ENCODE results near the gene FRAT2.

FRAT2 gene

DNA sequence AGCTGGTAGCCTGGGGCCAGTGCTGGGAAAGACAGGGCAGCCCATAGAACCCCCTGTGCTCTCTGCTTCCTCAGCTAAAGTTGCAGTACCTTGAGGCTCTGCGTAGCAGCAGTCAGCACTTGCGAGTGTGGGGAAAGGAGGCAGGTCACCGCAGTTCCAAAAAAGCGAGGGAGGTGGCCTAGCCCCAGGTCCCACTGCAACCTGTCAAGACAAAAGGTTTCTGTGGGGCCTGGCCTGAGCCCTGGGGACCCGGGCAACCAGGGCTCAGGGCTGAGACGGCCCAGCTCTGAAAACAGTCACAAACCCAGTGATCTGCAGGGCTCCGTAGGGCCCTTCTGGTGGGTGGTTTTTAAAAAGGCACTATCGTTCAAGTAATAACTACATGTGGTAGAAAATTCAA is 47.1 kb upstream of the FRAT2 start:
- H3K79me2 ChIP-seq (ENCODE audit: control insufficient read depth, low read length): no peaks in the 10 kb centered on the region
- H4K20me1 ChIP-seq (ENCODE audit: control insufficient read depth, insufficient read depth, low read depth, low read length): no peaks in the 10 kb centered on the region
- H3K9me3 ChIP-seq (ENCODE audit: control insufficient read depth, insufficient read depth, low read length): no peaks in the 10 kb centered on the region
- H3K36me3 ChIP-seq (ENCODE audit: control insufficient read depth, low read length): peaks cover 49% of the 10 kb centered on the region
- no peak for TF ChIP-seq EZH2phosphoT487 (IDR thresholded peaks at IDR 0.05; ENCODE audit: borderline replicate concordance, low read length)
- TF ChIP-seq, protein P1, sequence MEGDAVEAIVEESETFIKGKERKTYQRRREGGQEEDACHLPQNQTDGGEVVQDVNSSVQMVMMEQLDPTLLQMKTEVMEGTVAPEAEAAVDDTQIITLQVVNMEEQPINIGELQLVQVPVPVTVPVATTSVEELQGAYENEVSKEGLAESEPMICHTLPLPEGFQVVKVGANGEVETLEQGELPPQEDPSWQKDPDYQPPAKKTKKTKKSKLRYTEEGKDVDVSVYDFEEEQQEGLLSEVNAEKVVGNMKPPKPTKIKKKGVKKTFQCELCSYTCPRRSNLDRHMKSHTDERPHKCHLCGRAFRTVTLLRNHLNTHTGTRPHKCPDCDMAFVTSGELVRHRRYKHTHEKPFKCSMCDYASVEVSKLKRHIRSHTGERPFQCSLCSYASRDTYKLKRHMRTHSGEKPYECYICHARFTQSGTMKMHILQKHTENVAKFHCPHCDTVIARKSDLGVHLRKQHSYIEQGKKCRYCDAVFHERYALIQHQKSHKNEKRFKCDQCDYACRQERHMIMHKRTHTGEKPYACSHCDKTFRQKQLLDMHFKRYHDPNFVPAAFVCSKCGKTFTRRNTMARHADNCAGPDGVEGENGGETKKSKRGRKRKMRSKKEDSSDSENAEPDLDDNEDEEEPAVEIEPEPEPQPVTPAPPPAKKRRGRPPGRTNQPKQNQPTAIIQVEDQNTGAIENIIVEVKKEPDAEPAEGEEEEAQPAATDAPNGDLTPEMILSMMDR (IDR thresholded peaks at IDR 0.05; ENCODE audit: low read depth, low read length, poor library complexity, severe bottlenecking): no peak
- H3K4me2 ChIP-seq (ENCODE audit: low read length): no peak overlapping the region
- H3F3A ChIP-seq (ENCODE audit: control insufficient read depth, insufficient read depth): no peaks in the 10 kb centered on the region
- no peaks in the 10 kb centered on the region for H3K4me1 ChIP-seq (ENCODE audit: control insufficient read depth, low read length)
- H3K4me3 ChIP-seq (ENCODE audit: low read length): no peak overlapping the region
- no peak overlapping the region for H3K27ac ChIP-seq (ENCODE audit: low read depth, low read length)
- no peaks in the 10 kb centered on the region for H3K9me2 ChIP-seq (replicated peaks; ENCODE audit: control insufficient read depth, low read length)
- no peaks in the 10 kb centered on the region for H3K27me3 ChIP-seq (ENCODE audit: control insufficient read depth, low read length)

DNA sequence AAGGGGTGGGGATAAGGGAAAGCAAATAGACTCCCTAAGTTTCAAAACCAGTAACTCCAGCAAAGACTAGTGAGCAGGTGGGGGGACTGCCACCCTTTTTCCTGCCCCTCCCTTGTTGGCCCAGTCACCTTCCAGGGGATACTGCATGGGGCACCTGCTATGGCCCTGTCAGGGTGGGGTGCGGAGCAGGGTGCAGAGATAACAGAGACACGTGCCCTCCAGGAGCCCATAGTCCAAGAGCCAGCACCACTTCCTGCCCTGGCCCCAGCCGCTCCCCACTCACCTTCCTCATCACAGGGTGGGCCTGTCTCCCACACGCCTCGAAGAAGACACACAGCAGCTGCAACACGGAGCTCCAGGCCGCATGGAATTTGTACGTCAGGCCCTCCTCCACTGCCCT is 46.0 kb upstream of the FRAT2 start:
- H3K36me3 ChIP-seq (ENCODE audit: control insufficient read depth, low read length): peaks cover 45% of the 10 kb centered on the region
- H3K9me2 ChIP-seq (replicated peaks; ENCODE audit: control insufficient read depth, low read length): no peaks in the 10 kb centered on the region
- no peaks in the 10 kb centered on the region for H4K20me1 ChIP-seq (ENCODE audit: control insufficient read depth, insufficient read depth, low read depth, low read length)
- no peak for TF ChIP-seq EZH2phosphoT487 (IDR thresholded peaks at IDR 0.05; ENCODE audit: borderline replicate concordance, low read length)
- TF ChIP-seq, protein P1 (IDR thresholded peaks at IDR 0.05; ENCODE audit: low read depth, low read length, poor library complexity, severe bottlenecking): no peak
- H3K4me1 ChIP-seq (ENCODE audit: control insufficient read depth, low read length): no peaks in the 10 kb centered on the region
- H3K27me3 ChIP-seq (ENCODE audit: control insufficient read depth, low read length): no peaks in the 10 kb centered on the region
- no peak overlapping the region for H3K27ac ChIP-seq (ENCODE audit: low read depth, low read length)
- no peaks in the 10 kb centered on the region for H3F3A ChIP-seq (ENCODE audit: control insufficient read depth, insufficient read depth)
- no peak overlapping the region for H3K4me3 ChIP-seq (ENCODE audit: low read length)
- H3K4me2 ChIP-seq (ENCODE audit: low read length): no peak overlapping the region
- no peaks in the 10 kb centered on the region for H3K9me3 ChIP-seq (ENCODE audit: control insufficient read depth, insufficient read depth, low read length)
- no peaks in the 10 kb centered on the region for H3K79me2 ChIP-seq (ENCODE audit: control insufficient read depth, low read length)

DNA sequence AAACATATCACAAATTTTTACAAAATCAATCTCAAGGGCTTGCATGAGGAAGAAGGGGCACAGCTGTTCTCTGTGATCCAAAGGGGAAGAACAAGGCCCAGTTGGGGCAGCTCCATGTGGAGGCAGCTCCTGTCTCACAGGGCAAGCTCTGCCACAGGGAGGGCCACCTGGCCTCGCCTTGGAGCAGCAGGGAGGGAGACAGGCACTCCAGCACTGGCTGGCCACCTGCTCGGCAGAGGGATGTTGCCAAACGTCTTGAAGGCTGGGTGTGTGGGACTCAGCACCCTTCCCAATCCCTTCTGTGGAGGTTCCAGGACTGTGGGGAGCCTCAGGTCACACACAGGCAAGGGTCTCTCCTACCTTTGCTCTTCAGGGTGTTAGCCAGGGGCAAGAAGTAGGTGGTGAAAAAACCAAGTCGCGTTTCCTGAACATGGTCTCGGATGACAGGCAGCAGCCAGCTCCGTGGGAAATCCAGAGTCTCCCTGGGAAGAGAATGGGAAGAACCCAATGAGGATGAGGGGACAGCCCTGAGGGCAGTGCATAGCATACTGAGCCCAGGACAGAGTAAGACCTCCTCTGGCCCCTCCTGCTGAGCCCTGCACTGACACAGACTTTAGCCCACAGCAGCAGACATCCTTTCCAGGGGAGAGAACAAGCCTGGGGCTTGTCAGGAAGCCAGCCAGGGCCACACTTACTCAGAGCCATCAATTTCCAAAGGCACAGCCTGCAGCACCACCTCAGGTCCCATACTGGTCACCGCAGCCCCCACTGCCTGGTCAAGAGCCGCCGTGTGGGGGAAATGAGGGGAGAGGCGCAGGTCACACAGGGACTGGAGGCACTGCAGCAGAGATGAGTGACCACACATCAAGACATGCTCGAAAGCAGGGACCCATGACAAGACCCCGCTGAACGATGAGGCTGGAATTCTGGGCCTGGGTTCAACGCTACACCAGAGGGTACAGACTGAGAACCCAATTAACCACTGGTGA is 44.7 kb upstream of the FRAT2 start:
- no peaks in the 10 kb centered on the region for H4K20me1 ChIP-seq (ENCODE audit: control insufficient read depth, insufficient read depth, low read depth, low read length)

More for the DNA sequence above, 44.7 kb upstream of the FRAT2 start:
- H3K9me2 ChIP-seq (replicated peaks; ENCODE audit: control insufficient read depth, low read length): no peaks in the 10 kb centered on the region
- no peaks in the 10 kb centered on the region for H3F3A ChIP-seq (ENCODE audit: control insufficient read depth, insufficient read depth)
- no peaks in the 10 kb centered on the region for H3K9me3 ChIP-seq (ENCODE audit: control insufficient read depth, insufficient read depth, low read length)
- H3K27ac ChIP-seq (ENCODE audit: low read depth, low read length): no peak overlapping the region
- no peaks in the 10 kb centered on the region for H3K79me2 ChIP-seq (ENCODE audit: control insufficient read depth, low read length)
- no peak overlapping the region for H3K4me2 ChIP-seq (ENCODE audit: low read length)
- no peak overlapping the region for H3K4me3 ChIP-seq (ENCODE audit: low read length)
- peaks cover 45% of the 10 kb centered on the region for H3K36me3 ChIP-seq (ENCODE audit: control insufficient read depth, low read length)
- TF ChIP-seq EZH2phosphoT487 (IDR thresholded peaks at IDR 0.05; ENCODE audit: borderline replicate concordance, low read length): no peak
- TF ChIP-seq, protein P1 (IDR thresholded peaks at IDR 0.05; ENCODE audit: low read depth, low read length, poor library complexity, severe bottlenecking): no peak
- H3K27me3 ChIP-seq (ENCODE audit: control insufficient read depth, low read length): no peaks in the 10 kb centered on the region
- H3K4me1 ChIP-seq (ENCODE audit: control insufficient read depth, low read length): no peaks in the 10 kb centered on the region
